Suprapubic skin (tissue), 4 donors: ENCODE results near the gene PCDH11X.
"Not testable (repeated sequence)": the region's sequence is repeated elsewhere in the genome, so short reads cannot be mapped to it uniquely, and the experiment has no call there.

Source experiments
- CTCF ChIP-seq, 2 donors: fragments of 200-600 bp in 1 of 2; fragments of 450-650 bp in 1 of 2; sonication (generic) in 1 of 2; IDR thresholded peaks; one replicate each; pipeline ENCODE4 v1.5.1; 2016 to 2019; ENCODE audit warnings: antibody characterized with exemption in 2 of 2, mild to moderate bottlenecking in 1 of 2, moderate library complexity in 1 of 2
- EP300 ChIP-seq: sonication (generic); formaldehyde crosslinking; IDR thresholded peaks from one replicate; pipeline ENCODE4 v1.6.1; 2017; ENCODE audit warnings: antibody characterized with exemption
- POLR2A ChIP-seq, 2 donors: fragments of 450-650 bp; IDR thresholded peaks; one replicate each; pipeline ENCODE4 v1.6.1; 2017; ENCODE audit warnings: antibody characterized with exemption in 2 of 2, mild to moderate bottlenecking in 2 of 2, moderate library complexity in 2 of 2
- POLR2AphosphoS5 ChIP-seq, 3 donors: sonication (generic); formaldehyde crosslinking; IDR thresholded peaks; one replicate each; pipeline ENCODE4 v1.6.1; 2017; ENCODE audit warnings: antibody characterized with exemption in 3 of 3

- TF ChIP-seq CTCF (IDR thresholded peaks at IDR 0.05); POLR2A (IDR thresholded peaks at IDR 0.05); POLR2AphosphoS5 (IDR thresholded peaks at IDR 0.05); EP300: not testable (repeated sequence)
Measured at GRCh38 chrX:91825321-91825720, 46.1 kb downstream of the PCDH11X start.
